PC-3 (cell line): Measurements from ENCODE around the gene LTBP1. TPM values are rescaled to one million over a fixed set of nuclear protein-coding genes. Genes with fewer than 3 reads are reported as not detected.

Source experiments
- ATAC-seq: fragments of 200-7000 bp; cut with Tn5 transposase; 2 replicates; pipeline ENCODE4 v1.9.1; 2020; ENCODE audit warnings: mild to moderate bottlenecking, moderate library complexity
- BruUV-seq: library from RNA; stranded (reverse); fragments of 400-500 nt; replicated peaks from 2 replicates; lab custom pipeline; 2021; lab: Mats Ljungman, UMichigan
- CTCF ChIA-PET: fragments of 300-600 bp; sonication (Branson Sonifier 250); formaldehyde crosslinking; loops from one replicate; lab custom pipeline; 2022; ENCODE audit warnings: antibody characterized with exemption; lab: Charles Lee
- POLR2A ChIA-PET: fragments of 300-600 bp; sonication (Branson Sonifier 250); formaldehyde crosslinking; loops from one replicate; lab custom pipeline; 2022; ENCODE audit warnings: antibody characterized with exemption; ENCODE audit not compliant: unreplicated experiment; lab: Charles Lee
- DNase-seq: peaks from one replicate; pipeline ENCODE4 v3.0.0-alpha.2; 2015
- H2AFZ ChIP-seq: fragments of 300-600 bp; sonication (generic); 2 replicates; pipeline ENCODE4 v1.6.0; 2016; ENCODE audit warnings: antibody characterized with exemption, low read length
- H3F3A ChIP-seq: fragments of 300-600 bp; sonication (generic); one replicate; pipeline ENCODE4 v1.6.0; 2017; ENCODE audit warnings: antibody characterized with exemption, low read length, control low read depth, mild to moderate bottlenecking; ENCODE audit not compliant: unreplicated experiment
- H3K27ac ChIP-seq: fragments of 300-600 bp; sonication (generic); 2 replicates; pipeline ENCODE4 v1.5.1; 2016; ENCODE audit warnings: mild to moderate bottlenecking, low read length
- H3K27me3 ChIP-seq: fragments of 300-600 bp; sonication (generic); 2 replicates; pipeline ENCODE4 v1.6.1; 2016; ENCODE audit warnings: low read length, mixed read lengths
- H3K36me3 ChIP-seq: fragments of 300-600 bp; sonication (generic); 2 replicates; pipeline ENCODE4 v1.6.1; 2016; ENCODE audit warnings: low read depth, mixed run types, low read length, mixed read lengths
- H3K4me1 ChIP-seq: fragments of 300-600 bp; sonication (generic); 2 replicates; pipeline ENCODE4 v1.5.1; 2016; ENCODE audit warnings: low read length; ENCODE audit not compliant: insufficient read depth
- H3K4me2 ChIP-seq: fragments of 300-600 bp; sonication (generic); 2 replicates; pipeline ENCODE4 v1.6.0; 2016; ENCODE audit warnings: low read length
- H3K4me3 ChIP-seq: fragments of 300-600 bp; sonication (generic); 2 replicates; pipeline ENCODE4 v1.5.1; 2016; ENCODE audit warnings: mild to moderate bottlenecking, low read length, mixed read lengths
- H3K79me2 ChIP-seq: fragments of 300-600 bp; sonication (generic); 2 replicates; pipeline ENCODE4 v1.6.1; 2017; ENCODE audit warnings: low read length, mixed read lengths
- H3K9ac ChIP-seq: fragments of 300-600 bp; sonication (generic); 2 replicates; pipeline ENCODE4 v1.6.0; 2016; ENCODE audit warnings: mild to moderate bottlenecking, low read length
- H3K9me2 ChIP-seq: fragments of 300-600 bp; sonication (generic); replicated peaks from 2 replicates; pipeline ENCODE4 v1.6.1; 2016; ENCODE audit warnings: mixed run types, low read length, mixed read lengths
- H3K9me3 ChIP-seq: fragments of 300-600 bp; sonication (generic); 2 replicates; pipeline ENCODE4 v1.6.1; 2016; ENCODE audit warnings: low read length, mixed read lengths
- H4K20me1 ChIP-seq: fragments of 300-600 bp; sonication (generic); 2 replicates; pipeline ENCODE4 v1.6.1; 2016; ENCODE audit warnings: low read length, mixed read lengths
- EZH2 ChIP-seq: fragments of 300-600 bp; sonication (generic); IDR thresholded peaks from one replicate; pipeline ENCODE4 v1.6.1; 2017; ENCODE audit warnings: antibody characterized with exemption, mild to moderate bottlenecking, low read length; ENCODE audit not compliant: unreplicated experiment
- EZH2phosphoT487 ChIP-seq: fragments of 300-600 bp; sonication (generic); IDR thresholded peaks from 2 replicates; pipeline ENCODE4 v1.6.1; 2018; ENCODE audit warnings: mild to moderate bottlenecking, antibody characterized with exemption, low read length, borderline replicate concordance
- intact Hi-C: fragments of 100-400 bp; cut with micrococcal nuclease; formaldehyde crosslinking; loops from 2 replicates; pipeline ENCODE4 v1.9.0; 2023
- total RNA-seq: library from RNA; depleted of rRNA; stranded (reverse); fragments of >200 nt; gene quantifications from 2 replicates; pipeline ENCODE4 v1.2.3, GENCODE V29; 2014
- TF ChIP-seq, protein P1 (sequence below): fragments of 300-600 bp; sonication (generic); conservative IDR thresholded peaks from 2 replicates; pipeline ENCODE4 v1.5.1; 2017; ENCODE audit warnings: antibody characterized with exemption, low read depth, mild to moderate bottlenecking, low read length

Gene LTBP1
- total RNA-seq, 1 experiment from 2014 or later, result 45.9 TPM

DNA sequence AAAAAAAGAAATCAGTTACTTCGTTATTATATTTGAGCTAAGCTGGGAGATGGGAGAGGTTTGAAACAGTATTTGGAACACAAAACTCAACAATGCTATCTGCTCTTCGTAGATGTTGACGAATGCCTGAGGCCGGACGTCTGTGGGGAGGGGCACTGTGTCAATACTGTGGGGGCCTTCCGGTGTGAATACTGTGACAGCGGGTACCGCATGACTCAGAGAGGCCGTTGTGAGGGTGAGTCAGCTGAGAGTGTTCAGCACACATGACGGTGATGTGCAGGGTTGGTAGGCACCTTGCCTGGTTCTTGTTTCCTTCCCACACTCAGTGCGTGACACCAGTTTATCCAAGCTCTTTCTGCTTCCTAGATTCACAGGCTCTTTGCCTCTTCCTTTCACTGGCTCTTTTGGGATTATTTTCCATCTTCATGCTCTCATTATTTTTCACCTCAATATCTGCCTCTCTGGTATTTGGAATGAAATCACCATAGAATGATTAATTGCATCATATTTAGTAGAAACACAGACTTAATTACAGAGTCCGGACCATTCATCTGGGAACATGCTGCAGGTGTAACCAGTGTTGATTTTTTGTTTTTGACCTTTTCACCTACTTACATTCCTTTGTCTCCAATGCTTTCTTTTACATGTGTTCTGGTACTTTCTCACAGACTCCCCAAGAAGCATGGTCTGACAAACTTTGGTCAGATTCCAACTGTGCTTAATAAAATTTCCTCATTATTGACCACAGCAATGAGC lies 329.1 kb downstream of the LTBP1 start:
- Histone ChIP-seq H3K4me2 (peak overlapping the region; percentile 50), H3K27ac (peak overlapping the region; percentile 99)
- CTCF ChIA-PET, result interaction anchor here (0.7 kb wide), 2 partner anchors 45 to 166 kb away, joined by 3 to 4 read pairs; no protein-coding TSS in a partner anchor

DNA sequence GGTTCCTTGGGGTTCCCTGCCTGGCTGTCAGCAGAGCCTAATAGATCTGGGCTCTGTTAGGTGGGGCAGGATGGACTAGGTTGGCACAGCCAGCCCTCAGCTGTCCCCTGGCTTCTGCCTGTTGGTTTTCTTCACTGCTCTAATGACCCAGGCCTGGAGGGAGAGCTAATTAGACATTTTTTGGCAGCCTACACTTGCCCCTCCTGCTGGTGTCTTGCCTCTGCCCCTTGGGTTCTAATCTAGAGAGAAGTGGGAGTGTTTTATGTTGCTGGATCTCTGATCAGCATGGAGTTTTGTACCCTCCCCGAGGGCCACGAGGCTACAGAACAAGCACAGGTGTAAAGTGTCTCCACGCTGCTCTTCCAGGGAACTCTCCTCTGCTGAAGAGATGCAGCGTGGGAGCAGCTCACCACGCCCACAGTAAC lies 330.3 kb downstream of the LTBP1 start:
- intact Hi-C loops, result loop anchor here (10.0 kb wide), 2 partner anchors 318 to 332 kb away; partner anchors contain the start of genes FAM98A and LTBP1
- no peak for ATAC-seq
- Histone ChIP-seq H3K27me3 (no peaks in the 10 kb centered on the region), H3F3A (no peaks in the 10 kb centered on the region), H3K79me2 (no peaks in the 10 kb centered on the region), H4K20me1 (no peaks in the 10 kb centered on the region), H3K9ac (peak overlapping the region; percentile 93), H3K9me2 (no peaks in the 10 kb centered on the region), H3K4me1 (peaks cover 31% of the 10 kb centered on the region), H3K9me3 (no peaks in the 10 kb centered on the region), H2AFZ (no peak overlapping the region), H3K4me3 (no peak overlapping the region), H3K27ac (peak overlapping the region; percentile 99), H3K36me3 (peaks cover 2% of the 10 kb centered on the region; the same call in 1 of the 2 replicates), H3K4me2 (no peak overlapping the region)
- CTCF ChIA-PET, result no interaction called here
- DNase-seq, result no peak
- BruUV-seq, result no TSS peak
- TF ChIP-seq, protein P1, sequence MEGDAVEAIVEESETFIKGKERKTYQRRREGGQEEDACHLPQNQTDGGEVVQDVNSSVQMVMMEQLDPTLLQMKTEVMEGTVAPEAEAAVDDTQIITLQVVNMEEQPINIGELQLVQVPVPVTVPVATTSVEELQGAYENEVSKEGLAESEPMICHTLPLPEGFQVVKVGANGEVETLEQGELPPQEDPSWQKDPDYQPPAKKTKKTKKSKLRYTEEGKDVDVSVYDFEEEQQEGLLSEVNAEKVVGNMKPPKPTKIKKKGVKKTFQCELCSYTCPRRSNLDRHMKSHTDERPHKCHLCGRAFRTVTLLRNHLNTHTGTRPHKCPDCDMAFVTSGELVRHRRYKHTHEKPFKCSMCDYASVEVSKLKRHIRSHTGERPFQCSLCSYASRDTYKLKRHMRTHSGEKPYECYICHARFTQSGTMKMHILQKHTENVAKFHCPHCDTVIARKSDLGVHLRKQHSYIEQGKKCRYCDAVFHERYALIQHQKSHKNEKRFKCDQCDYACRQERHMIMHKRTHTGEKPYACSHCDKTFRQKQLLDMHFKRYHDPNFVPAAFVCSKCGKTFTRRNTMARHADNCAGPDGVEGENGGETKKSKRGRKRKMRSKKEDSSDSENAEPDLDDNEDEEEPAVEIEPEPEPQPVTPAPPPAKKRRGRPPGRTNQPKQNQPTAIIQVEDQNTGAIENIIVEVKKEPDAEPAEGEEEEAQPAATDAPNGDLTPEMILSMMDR, result no peak
- TF ChIP-seq EZH2 (no peak), EZH2phosphoT487 (no peak)
- POLR2A ChIA-PET, result no interaction called here

More for the DNA sequence above, 329.1 kb downstream of the LTBP1 start:
- Histone ChIP-seq H3K27me3 (no peaks in the 10 kb centered on the region), H3K9ac (peak overlapping the region; percentile 93), H3K79me2 (no peaks in the 10 kb centered on the region), H3K9me2 (no peaks in the 10 kb centered on the region), H3K4me1 (peaks cover 37% of the 10 kb centered on the region), H3K4me3 (no peak overlapping the region), H3K36me3 (peaks cover 2% of the 10 kb centered on the region; the same call in 1 of the 2 replicates), H3K9me3 (no peaks in the 10 kb centered on the region), H2AFZ (no peak overlapping the region), H3F3A (no peaks in the 10 kb centered on the region), H4K20me1 (no peaks in the 10 kb centered on the region)
- POLR2A ChIA-PET, result interaction anchor here (0.6 kb wide), 1 partner anchor 323 kb away, joined by 3 read pairs; the partner anchor contains the start of gene FAM98A
- DNase-seq (peak; percentile 99), ATAC-seq (peak; percentile 99)
- no peak for TF ChIP-seq EZH2
- TF ChIP-seq, protein P1, result no peak
- TF ChIP-seq EZH2phosphoT487, result no peak
- intact Hi-C loops, result loop anchor here (1.0 to 10.0 kb wide), 5 partner anchors 97 to 331 kb away; partner anchors contain the start of genes FAM98A and LTBP1
- BruUV-seq, result TSS peak; percentile 93
